ENCODE data around the gene FXR1. TPM values are rescaled to one million over a fixed set of nuclear protein-coding genes. Genes with fewer than 3 reads are reported as not detected.
"Not testable (repeated sequence)": the region's sequence is repeated elsewhere in the genome, so short reads cannot be mapped to it uniquely, and the experiment has no call there.

Gene FXR1
- total RNA-seq, 1 experiment from 2014 or later, result 288 TPM

DNA sequence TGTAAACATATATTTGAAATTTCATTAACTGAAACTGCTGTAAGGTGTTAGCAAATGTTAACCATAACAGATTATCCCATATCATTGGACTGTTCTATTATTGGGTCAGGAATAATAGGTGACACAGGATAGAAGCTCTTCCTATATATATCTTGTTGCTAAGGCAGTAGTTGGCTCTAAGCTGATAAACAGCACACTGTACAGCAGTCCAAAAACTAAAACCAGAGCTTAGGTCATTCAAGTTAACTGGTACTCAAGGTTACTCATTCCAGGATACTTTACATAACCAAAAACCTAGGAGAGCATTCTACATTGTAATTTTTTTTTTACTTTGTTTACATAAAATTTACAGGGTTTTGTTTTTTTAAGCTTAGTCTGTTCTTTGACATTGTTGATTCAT lies 68.1 kb downstream of the FXR1 start:
- BruUV-seq (replicated peaks), result no TSS peak
- Histone ChIP-seq H3K4me1 (replicated peaks; ENCODE audit: insufficient read depth) (no peaks in the 10 kb centered on the region), H2AFZ (no peak overlapping the region), H4K20me1 (ENCODE audit: insufficient read depth) (peaks cover 4% of the 10 kb centered on the region; the same call in 1 of the 2 replicates), H3K79me2 (ENCODE audit: low read depth) (no peaks in the 10 kb centered on the region), H3K27ac (no peak overlapping the region), H3K4me2 (no peak overlapping the region), H3K27me3 (ENCODE audit: insufficient read depth, low read depth) (no peaks in the 10 kb centered on the region), H3K4me3 (no peak overlapping the region), H3F3A (ENCODE audit: insufficient read depth, low read depth) (peaks cover 46% of the 10 kb centered on the region), H3K9me2 (ENCODE audit: insufficient read depth) (no peaks in the 10 kb centered on the region), H3K9me3 (ENCODE audit: insufficient read depth, low read depth) (no peaks in the 10 kb centered on the region), H3K36me3 (ENCODE audit: low read depth) (peaks cover 32% of the 10 kb centered on the region)
- CTCF ChIA-PET, result no interaction called here
- POLR2A ChIA-PET (ENCODE audit: unreplicated experiment), result no interaction called here
- intact Hi-C loops (cut with micrococcal nuclease; ENCODE audit: unreplicated experiment), result loop anchor here (5.0 to 10.0 kb wide), 4 partner anchors 43 to 1704 kb away; no protein-coding TSS in a partner anchor
- TF ChIP-seq, protein P1, sequence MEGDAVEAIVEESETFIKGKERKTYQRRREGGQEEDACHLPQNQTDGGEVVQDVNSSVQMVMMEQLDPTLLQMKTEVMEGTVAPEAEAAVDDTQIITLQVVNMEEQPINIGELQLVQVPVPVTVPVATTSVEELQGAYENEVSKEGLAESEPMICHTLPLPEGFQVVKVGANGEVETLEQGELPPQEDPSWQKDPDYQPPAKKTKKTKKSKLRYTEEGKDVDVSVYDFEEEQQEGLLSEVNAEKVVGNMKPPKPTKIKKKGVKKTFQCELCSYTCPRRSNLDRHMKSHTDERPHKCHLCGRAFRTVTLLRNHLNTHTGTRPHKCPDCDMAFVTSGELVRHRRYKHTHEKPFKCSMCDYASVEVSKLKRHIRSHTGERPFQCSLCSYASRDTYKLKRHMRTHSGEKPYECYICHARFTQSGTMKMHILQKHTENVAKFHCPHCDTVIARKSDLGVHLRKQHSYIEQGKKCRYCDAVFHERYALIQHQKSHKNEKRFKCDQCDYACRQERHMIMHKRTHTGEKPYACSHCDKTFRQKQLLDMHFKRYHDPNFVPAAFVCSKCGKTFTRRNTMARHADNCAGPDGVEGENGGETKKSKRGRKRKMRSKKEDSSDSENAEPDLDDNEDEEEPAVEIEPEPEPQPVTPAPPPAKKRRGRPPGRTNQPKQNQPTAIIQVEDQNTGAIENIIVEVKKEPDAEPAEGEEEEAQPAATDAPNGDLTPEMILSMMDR (conservative IDR thresholded peaks at IDR 0.05), result no peak
- no peak for TF ChIP-seq EZH2 (IDR thresholded peaks at IDR 0.05; ENCODE audit: low read depth)
- DNase-seq, result no peak

DNA sequence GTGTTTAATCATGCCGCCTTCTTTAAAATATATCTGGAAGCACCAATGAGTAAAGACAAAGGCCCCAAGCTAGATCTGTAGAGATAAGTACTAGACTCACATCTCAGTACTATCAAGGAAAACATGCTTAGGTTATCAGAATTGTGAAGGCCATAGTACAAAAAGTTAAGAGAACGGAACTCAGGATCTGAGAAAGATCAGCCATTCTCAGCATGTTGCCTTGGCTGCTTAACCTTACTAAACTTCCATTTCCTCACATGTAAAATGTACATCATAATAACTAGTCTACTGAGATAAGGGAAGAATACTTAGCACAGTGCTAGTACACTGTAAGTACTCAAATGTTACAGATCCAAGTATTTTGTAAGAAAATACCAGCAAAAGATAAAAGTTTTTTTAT lies 69.4 kb downstream of the FXR1 start:
- CTCF ChIA-PET, result interaction anchor here (0.7 kb wide), 1 partner anchor 9 kb away, joined by 5 read pairs; no protein-coding TSS in a partner anchor
- Histone ChIP-seq H2AFZ (no peak overlapping the region), H3F3A (ENCODE audit: insufficient read depth, low read depth) (peaks cover 43% of the 10 kb centered on the region), H3K27me3 (ENCODE audit: insufficient read depth, low read depth) (no peaks in the 10 kb centered on the region), H3K9me3 (ENCODE audit: insufficient read depth, low read depth) (no peaks in the 10 kb centered on the region), H3K36me3 (ENCODE audit: low read depth) (peaks cover 29% of the 10 kb centered on the region), H3K79me2 (ENCODE audit: low read depth) (no peaks in the 10 kb centered on the region), H3K4me3 (no peak overlapping the region), H3K27ac (no peak overlapping the region), H3K4me2 (no peak overlapping the region), H3K9me2 (ENCODE audit: insufficient read depth) (no peaks in the 10 kb centered on the region), H4K20me1 (ENCODE audit: insufficient read depth) (0 out of 2 replicates have a peak, but pooled peaks cover 3% of the 10 kb centered on the region), H3K4me1 (replicated peaks; ENCODE audit: insufficient read depth) (no peaks in the 10 kb centered on the region)
- TF ChIP-seq, protein P1 (conservative IDR thresholded peaks at IDR 0.05), result no peak
- no peak for TF ChIP-seq EZH2 (IDR thresholded peaks at IDR 0.05; ENCODE audit: low read depth)
- BruUV-seq (replicated peaks), result no TSS peak
- POLR2A ChIA-PET (ENCODE audit: unreplicated experiment), result no interaction called here
- intact Hi-C loops (cut with micrococcal nuclease; ENCODE audit: unreplicated experiment), result loop anchor here (5.0 to 10.0 kb wide), 4 partner anchors 45 to 1703 kb away; no protein-coding TSS in a partner anchor
- DNase-seq, result no peak

DNA sequence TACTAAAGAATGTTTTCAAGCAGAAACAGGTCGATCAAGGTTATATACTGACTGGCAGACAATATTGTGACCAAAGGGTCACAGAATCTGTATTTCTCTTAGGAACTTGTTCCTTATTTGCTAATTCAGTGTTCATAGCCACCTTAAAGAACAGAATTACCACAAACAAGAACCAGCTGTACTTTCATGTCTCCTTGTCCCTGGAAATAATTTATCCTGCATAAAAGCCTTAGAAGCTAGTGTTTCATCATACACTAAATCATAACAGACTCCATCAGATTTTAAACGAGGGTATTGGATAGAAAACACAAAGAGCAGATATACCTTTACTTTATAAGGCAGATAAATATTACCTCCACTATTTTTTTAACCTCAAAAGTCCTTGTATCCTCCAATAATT lies 70.7 kb downstream of the FXR1 start:
- CTCF ChIA-PET, result no interaction called here
- Histone ChIP-seq H3K9me2 (ENCODE audit: insufficient read depth) (no peaks in the 10 kb centered on the region), H3K27ac (no peak overlapping the region), H3K79me2 (ENCODE audit: low read depth) (peaks cover 10% of the 10 kb centered on the region), H2AFZ (no peak overlapping the region), H3K4me3 (no peak overlapping the region), H3K27me3 (ENCODE audit: insufficient read depth, low read depth) (no peaks in the 10 kb centered on the region), H3K36me3 (ENCODE audit: low read depth) (peaks cover 27% of the 10 kb centered on the region), H3K9me3 (ENCODE audit: insufficient read depth, low read depth) (no peaks in the 10 kb centered on the region), H3F3A (ENCODE audit: insufficient read depth, low read depth) (peaks cover 46% of the 10 kb centered on the region), H3K4me2 (no peak overlapping the region), H4K20me1 (ENCODE audit: insufficient read depth) (0 out of 2 replicates have a peak, but pooled peaks cover 3% of the 10 kb centered on the region), H3K4me1 (replicated peaks; ENCODE audit: insufficient read depth) (0 out of 2 replicates have a peak, but pooled peaks cover 3% of the 10 kb centered on the region)
- DNase-seq, result no peak
- POLR2A ChIA-PET (ENCODE audit: unreplicated experiment), result no interaction called here
- TF ChIP-seq EZH2 (IDR thresholded peaks at IDR 0.05; ENCODE audit: low read depth), result no peak
- TF ChIP-seq, protein P1 (conservative IDR thresholded peaks at IDR 0.05), result no peak
- no TSS peak for BruUV-seq (replicated peaks)
- intact Hi-C loops (cut with micrococcal nuclease; ENCODE audit: unreplicated experiment), result loop anchor here (5.0 to 10.0 kb wide), 4 partner anchors 46 to 1702 kb away; no protein-coding TSS in a partner anchor

DNA sequence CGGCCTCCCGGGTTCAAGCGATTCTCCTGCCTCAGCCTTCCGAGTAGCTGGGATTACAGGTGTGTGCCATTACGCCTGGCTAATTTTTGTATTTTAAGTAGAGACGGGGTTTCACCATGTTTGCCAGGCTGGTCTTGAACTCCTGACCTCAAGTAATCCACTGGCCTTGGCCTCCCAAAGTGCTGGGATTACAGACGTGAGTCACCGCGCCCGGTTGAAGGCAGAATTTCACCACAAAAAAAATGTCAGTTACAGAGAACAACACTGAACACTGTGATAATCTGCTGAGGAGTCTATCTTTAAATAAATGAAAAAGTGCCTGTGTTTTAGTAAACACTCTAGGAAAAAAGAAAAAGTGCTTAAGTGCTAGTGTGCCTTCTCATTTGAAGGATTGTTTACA lies 73.9 kb downstream of the FXR1 start:
- H3K4me2 ChIP-seq; H3K27ac ChIP-seq; H3K9me3 ChIP-seq (ENCODE audit: insufficient read depth, low read depth); DNase-seq; POLR2A ChIA-PET (ENCODE audit: unreplicated experiment); H3K4me3 ChIP-seq; H2AFZ ChIP-seq; H4K20me1 ChIP-seq (ENCODE audit: insufficient read depth); H3K27me3 ChIP-seq (ENCODE audit: insufficient read depth, low read depth); BruUV-seq (replicated peaks); H3K9me2 ChIP-seq (ENCODE audit: insufficient read depth); CTCF ChIA-PET: not testable (repeated sequence)
- peaks cover 21% of the 10 kb centered on the region for H3K79me2 ChIP-seq (ENCODE audit: low read depth)
- H3K36me3 ChIP-seq (ENCODE audit: low read depth), result peaks cover 23% of the 10 kb centered on the region
- H3K4me1 ChIP-seq (replicated peaks; ENCODE audit: insufficient read depth), result peaks cover 16% of the 10 kb centered on the region
- intact Hi-C loops (cut with micrococcal nuclease; ENCODE audit: unreplicated experiment), result loop anchor here (10.0 kb wide), 3 partner anchors 182 to 1698 kb away; no protein-coding TSS in a partner anchor
- H3F3A ChIP-seq (ENCODE audit: insufficient read depth, low read depth), result peaks cover 40% of the 10 kb centered on the region

Data from PC-9 (cell line).